HCT116 (cell line): ENCODE data around the gene TREM1. TPM values are rescaled to one million over a fixed set of nuclear protein-coding genes. Genes with fewer than 3 reads are reported as not detected.

Source experiments
- ATAC-seq: fragments of 200-7000 bp; cut with Tn5 transposase; 2 replicates; pipeline ENCODE4 v1.9.1; 2020; ENCODE audit warnings: mild to moderate bottlenecking, moderate library complexity
- BruUV-seq: library from RNA; stranded (reverse); fragments of 400-500 nt; replicated peaks from 2 replicates; lab custom pipeline; 2021; lab: Mats Ljungman, UMichigan
- CTCF ChIA-PET: fragments of 300-600 bp; sonication (Branson Sonifier 250); formaldehyde crosslinking; loops from one replicate; lab custom pipeline; 2021; ENCODE audit warnings: antibody characterized with exemption; lab: Charles Lee
- POLR2A ChIA-PET: fragments of 300-600, 350-600 bp; sonication (Branson Sonifier 250); formaldehyde crosslinking; loops from one replicate; lab custom pipeline; 2021; ENCODE audit warnings: antibody characterized with exemption; lab: Charles Lee
- RAD21 ChIA-PET, 2 experiments: fragments of 300-600 bp; sonication (Branson Sonifier 250); formaldehyde crosslinking; loops; one replicate each; lab custom pipeline; 2023; ENCODE audit warnings: low total read pairs in 2 of 2; ENCODE audit not compliant: uncharacterized antibody in 2 of 2, unreplicated experiment in 2 of 2, low non-redundant PET in 1 of 2; lab: Charles Lee
- DNase-seq: peaks from one replicate; pipeline ENCODE4 v3.0.0-alpha.2; 2010; ENCODE audit warnings: low read depth, low spot score
- H2AFZ ChIP-seq: fragments of 200-600 bp; shearing (Covaris generic), sonication (generic); 2 replicates; pipeline ENCODE4 v1.6.1; 2017; ENCODE audit warnings: low read depth, mixed run types, mixed read lengths, antibody characterized with exemption, low read length; ENCODE audit not compliant: poor library complexity, severe bottlenecking
- H3K27ac ChIP-seq: 2 replicates; pipeline ENCODE4 v1.5.1; 2012; ENCODE audit warnings: low read depth, low read length
- H3K27me3 ChIP-seq: fragments of 200-600 bp; sonication (generic); 2 replicates; pipeline ENCODE4 v1.6.1; 2016; ENCODE audit warnings: mixed run types, low read length, mixed read lengths; ENCODE audit not compliant: insufficient read depth
- H3K36me3 ChIP-seq, 2 experiments: fragments of 200-500 bp in 1 of 2; fragments of 200-600 bp in 1 of 2; sonication (Bioruptor generic) in 1 of 2; sonication (generic) in 1 of 2; 2 replicates each; pipeline versions ENCODE4 v1.5.1 to v1.6.1; 2014 to 2016; ENCODE audit warnings: low read length in 2 of 2, inconsistent platforms in 1 of 2, mixed read lengths in 1 of 2, mixed run types in 1 of 2; ENCODE audit not compliant: insufficient read depth in 2 of 2, control insufficient read depth in 1 of 2
- H3K4me1 ChIP-seq, 2 experiments: fragments of 200-600 bp in 1 of 2; sonication (generic) in 1 of 2; 2 replicates each; pipeline versions ENCODE4 v1.5.1 to v1.6.1; 2012 to 2017; ENCODE audit warnings: low read length in 2 of 2, inconsistent platforms in 1 of 2, mild to moderate bottlenecking in 1 of 2, mixed read lengths in 1 of 2, mixed run types in 1 of 2, moderate library complexity in 1 of 2; ENCODE audit not compliant: insufficient read depth in 2 of 2, control insufficient read depth in 1 of 2
- H3K4me2 ChIP-seq: fragments of 200-600 bp; sonication (generic); 2 replicates; pipeline ENCODE4 v1.6.1; 2017; ENCODE audit warnings: mixed run types, low read length, mixed read lengths
- H3K4me3 ChIP-seq, 2 experiments: fragments of 200-600 bp in 1 of 2; sonication (generic) in 1 of 2; replicated peaks in 1 of 2; 2 replicates each; pipeline ENCODE4 v1.5.1; 2011 to 2016; ENCODE audit warnings: low read length in 2 of 2, control low read depth in 1 of 2, low read depth in 1 of 2, mild to moderate bottlenecking in 1 of 2, mixed read lengths in 1 of 2, mixed run types in 1 of 2
- H3K79me2 ChIP-seq: fragments of 200-600 bp; sonication (generic); 2 replicates; pipeline ENCODE4 v1.6.1; 2017; ENCODE audit warnings: mild to moderate bottlenecking, mixed run types, low read length, moderate library complexity, mixed read lengths; ENCODE audit not compliant: insufficient read depth
- H3K9ac ChIP-seq: fragments of 200-600 bp; sonication (generic); 2 replicates; pipeline ENCODE4 v1.6.1; 2016; ENCODE audit warnings: low read length, mixed read lengths
- H3K9me2 ChIP-seq: fragments of 200-600 bp; sonication (generic), shearing (Covaris generic); 2 replicates; pipeline ENCODE4 v1.6.1; 2017; ENCODE audit warnings: mixed run types, mild to moderate bottlenecking, moderate library complexity; ENCODE audit not compliant: insufficient read depth
- H3K9me3 ChIP-seq, 2 experiments: fragments of 200-500 bp in 1 of 2; fragments of 200-600 bp in 1 of 2; sonication (Bioruptor generic) in 1 of 2; sonication (generic) in 1 of 2; 2 replicates each; pipeline ENCODE4 v1.6.1; 2014 to 2017; ENCODE audit warnings: low read length in 2 of 2, mixed read lengths in 2 of 2, inconsistent platforms in 1 of 2, low read depth in 1 of 2, mild to moderate bottlenecking in 1 of 2, mixed run types in 1 of 2, moderate library complexity in 1 of 2; ENCODE audit not compliant: control insufficient read depth in 1 of 2, insufficient read depth in 1 of 2
- H4K20me1 ChIP-seq: fragments of 200-600 bp; sonication (generic), shearing (Covaris generic); 2 replicates; pipeline ENCODE4 v1.6.1; 2017; ENCODE audit warnings: mixed run types, mild to moderate bottlenecking, moderate library complexity; ENCODE audit not compliant: insufficient read depth
- EGR1 ChIP-seq: IDR thresholded peaks from 2 replicates; pipeline ENCODE4 v1.6.1; 2012; ENCODE audit warnings: low read depth
- POLR2AphosphoS5 ChIP-seq: IDR thresholded peaks from 2 replicates; pipeline ENCODE4 v1.6.1; 2011; ENCODE audit warnings: mild to moderate bottlenecking, low read depth, low read length, moderate library complexity
- YY1 ChIP-seq: IDR thresholded peaks from 2 replicates; pipeline ENCODE4 v1.6.1; 2011; ENCODE audit warnings: low read length, low read depth, moderate library complexity, mild to moderate bottlenecking; ENCODE audit not compliant: insufficient replicate concordance; ENCODE audit errors: extremely low read depth
- intact Hi-C: fragments of 100-400 bp; cut with micrococcal nuclease; formaldehyde crosslinking; loops from 2 replicates; pipeline ENCODE4 v1.10.0; 2022
- total RNA-seq: library from RNA; stranded (reverse); gene quantifications from one replicate; pipeline ENCODE4 v1.2.1, GENCODE V29; 2021; ENCODE audit not compliant: unreplicated experiment
- TF ChIP-seq, protein P1 (sequence below): IDR thresholded peaks from 2 replicates; pipeline ENCODE4 v1.6.1; 2011; ENCODE audit warnings: mild to moderate bottlenecking, low read length, moderate library complexity; ENCODE audit not compliant: insufficient replicate concordance; ENCODE audit errors: extremely low read depth

Gene TREM1
- total RNA-seq, 1 experiment from 2014 or later, result 0.22 TPM

DNA sequence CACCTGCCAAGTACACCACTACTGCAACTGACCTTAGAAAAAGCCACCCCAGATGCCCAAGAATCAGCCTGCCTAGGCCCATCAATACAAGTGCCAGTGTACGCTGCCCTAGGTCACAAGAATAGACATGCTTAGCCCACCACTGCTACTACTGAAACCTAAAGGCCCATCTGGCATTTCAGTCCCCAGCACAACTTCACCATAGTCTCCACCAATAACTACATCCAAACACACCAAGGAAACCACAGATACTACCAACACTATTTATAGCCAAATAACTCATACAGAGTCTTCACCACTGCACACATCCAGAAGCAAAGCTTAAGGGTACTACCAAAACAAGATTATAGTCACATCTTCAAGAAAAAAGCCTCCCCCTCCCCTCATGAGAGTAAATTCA, 30.1 kb downstream of the TREM1 start:
- RAD21 ChIA-PET, result no interaction called here
- POLR2A ChIA-PET, result no interaction called here
- ATAC-seq (no peak), DNase-seq (no peak)
- no peak for TF ChIP-seq YY1
- no peaks in the 10 kb centered on the region for H3K79me2 ChIP-seq
- CTCF ChIA-PET, result no interaction called here
- H2AFZ ChIP-seq, result no peak overlapping the region
- H3K9me2 ChIP-seq, result no peaks in the 10 kb centered on the region
- no peak overlapping the region for H3K9ac ChIP-seq
- BruUV-seq, result no TSS peak
- H3K4me2 ChIP-seq, result no peak overlapping the region
- peaks cover 14% of the 10 kb centered on the region for H3K27me3 ChIP-seq
- no peaks in the 10 kb centered on the region for H4K20me1 ChIP-seq
- H3K36me3 ChIP-seq, result no peaks in the 10 kb centered on the region
- H3K4me3 ChIP-seq, result no peak overlapping the region
- no peaks in the 10 kb centered on the region for H3K9me3 ChIP-seq
- no peak overlapping the region for H3K27ac ChIP-seq
- peaks cover 7 to 13% of the 10 kb centered on the region in 2 experiments; a peak in 2 of 4 replicates for H3K4me1 ChIP-seq
- intact Hi-C loops, result no loop called here

DNA sequence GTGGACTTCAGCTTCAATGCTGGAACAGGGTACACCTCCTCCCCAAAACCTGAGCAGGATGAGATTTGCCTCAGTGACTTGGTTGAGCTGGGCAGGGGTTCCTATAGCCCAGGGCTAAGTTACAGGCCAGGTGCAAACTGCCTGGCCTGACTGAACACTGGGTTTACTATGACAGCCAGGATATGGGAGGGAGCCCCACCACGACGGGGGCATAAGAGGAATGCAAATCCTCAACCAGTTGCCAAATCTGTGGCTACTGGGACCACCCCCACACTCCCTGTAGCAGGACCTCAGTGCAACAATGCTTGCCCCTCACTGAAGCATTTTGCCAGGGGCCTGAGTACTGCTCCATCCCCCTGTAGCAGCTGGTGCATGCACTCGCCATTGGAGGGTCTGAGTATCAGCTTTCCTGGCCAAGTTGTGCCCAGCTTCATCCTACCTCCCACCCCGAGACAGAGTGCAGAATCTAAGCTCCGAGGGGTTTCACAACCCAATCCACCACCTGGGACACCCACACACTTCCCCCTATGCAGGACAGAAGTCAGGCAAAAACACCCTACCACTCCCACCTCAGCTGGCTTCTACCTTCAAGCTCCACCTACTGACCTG, 30.7 kb downstream of the TREM1 start:
- intact Hi-C loops, result no loop called here
- no peaks in the 10 kb centered on the region for H3K9me3 ChIP-seq
- no peak overlapping the region for H3K9ac ChIP-seq
- BruUV-seq, result no TSS peak
- RAD21 ChIA-PET, result no interaction called here
- no peak overlapping the region for H3K27ac ChIP-seq
- H3K79me2 ChIP-seq, result no peaks in the 10 kb centered on the region
- CTCF ChIA-PET, result no interaction called here
- ATAC-seq (no peak), DNase-seq (no peak)
- peaks cover 14% of the 10 kb centered on the region for H3K27me3 ChIP-seq
- POLR2A ChIA-PET, result no interaction called here
- H3K9me2 ChIP-seq, result no peaks in the 10 kb centered on the region
- H2AFZ ChIP-seq, result no peak overlapping the region
- H4K20me1 ChIP-seq, result no peaks in the 10 kb centered on the region
- H3K4me3 ChIP-seq, result no peak overlapping the region
- H3K36me3 ChIP-seq, result no peaks in the 10 kb centered on the region
- no peak for TF ChIP-seq YY1
- TF ChIP-seq EGR1, result no peak
- TF ChIP-seq, protein P1, sequence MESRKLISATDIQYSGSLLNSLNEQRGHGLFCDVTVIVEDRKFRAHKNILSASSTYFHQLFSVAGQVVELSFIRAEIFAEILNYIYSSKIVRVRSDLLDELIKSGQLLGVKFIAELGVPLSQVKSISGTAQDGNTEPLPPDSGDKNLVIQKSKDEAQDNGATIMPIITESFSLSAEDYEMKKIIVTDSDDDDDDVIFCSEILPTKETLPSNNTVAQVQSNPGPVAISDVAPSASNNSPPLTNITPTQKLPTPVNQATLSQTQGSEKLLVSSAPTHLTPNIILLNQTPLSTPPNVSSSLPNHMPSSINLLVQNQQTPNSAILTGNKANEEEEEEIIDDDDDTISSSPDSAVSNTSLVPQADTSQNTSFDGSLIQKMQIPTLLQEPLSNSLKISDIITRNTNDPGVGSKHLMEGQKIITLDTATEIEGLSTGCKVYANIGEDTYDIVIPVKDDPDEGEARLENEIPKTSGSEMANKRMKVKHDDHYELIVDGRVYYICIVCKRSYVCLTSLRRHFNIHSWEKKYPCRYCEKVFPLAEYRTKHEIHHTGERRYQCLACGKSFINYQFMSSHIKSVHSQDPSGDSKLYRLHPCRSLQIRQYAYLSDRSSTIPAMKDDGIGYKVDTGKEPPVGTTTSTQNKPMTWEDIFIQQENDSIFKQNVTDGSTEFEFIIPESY, result no peak
- TF ChIP-seq POLR2AphosphoS5, result no peak
- no peak overlapping the region for H3K4me2 ChIP-seq
- H3K4me1 ChIP-seq, result peaks cover 7 to 13% of the 10 kb centered on the region in 2 experiments; a peak in 2 of 4 replicates
